ENCODE measurements around the gene MUSTN1. TPM values are rescaled to one million over a fixed set of nuclear protein-coding genes. Genes with fewer than 3 reads are reported as not detected.

Gene MUSTN1
- polyA plus RNA-seq, 1 donor (not counting 4 experiments of a cell fraction or from before 2014, with no cell fraction given): not detected

DNA sequence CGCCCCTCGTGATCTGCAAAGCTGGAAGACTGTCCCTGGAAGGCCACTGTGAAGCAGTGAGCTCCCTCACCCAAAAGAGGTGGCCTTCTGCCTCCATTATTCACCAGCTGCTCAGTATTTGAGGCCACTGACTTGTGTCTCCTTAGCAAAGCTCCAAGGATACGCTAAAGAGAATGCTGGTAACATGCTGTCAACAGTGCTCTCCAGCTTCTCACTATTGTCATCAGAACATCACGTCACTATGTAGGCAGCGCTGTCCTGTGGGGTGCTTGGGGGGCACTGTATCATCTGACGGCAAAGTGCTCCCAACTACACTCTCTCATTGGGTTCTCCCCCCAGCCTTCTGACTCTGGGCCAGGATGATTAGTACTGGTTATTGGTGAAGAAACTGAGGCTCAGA lies 18.6 kb downstream of the MUSTN1 start:
- no peak for DNase-seq (ENCODE audit: low read depth, low spot score)
- dilution Hi-C loops (cut with MboI; ENCODE audit: extremely low pct_ligation_motif_present, low sequenced_read_pairs): no loop called here
- Histone ChIP-seq H3K9me3 (ENCODE audit: control insufficient read depth, low read depth, low read length) (no peaks in the 10 kb centered on the region), H3K27me3 (ENCODE audit: control insufficient read depth, extremely low read depth, insufficient read depth, low read length) (no peaks in the 10 kb centered on the region), H3K4me1 (ENCODE audit: control insufficient read depth, extremely low read depth, insufficient read depth, low read length) (no peaks in the 10 kb centered on the region), H3K79me2 (ENCODE audit: control insufficient read depth, insufficient read depth, low read length) (no peaks in the 10 kb centered on the region), H3K9ac (ENCODE audit: control insufficient read depth, extremely low read depth, insufficient read depth, low read length) (no peak overlapping the region), H3K4me3 (ENCODE audit: control insufficient read depth in 2 of 3, extremely low read depth in 1 of 3, insufficient read depth in 2 of 3, low read depth in 1 of 3, low read length in 3 of 3) (no peak overlapping the region), H2AFZ (ENCODE audit: control insufficient read depth, low read length) (no peak overlapping the region), H3K9me1 (ENCODE audit: control insufficient read depth, extremely low read depth, insufficient read depth, low read length) (no peaks in the 10 kb centered on the region), H3K27ac (ENCODE audit: control insufficient read depth, insufficient read depth, low read length) (no peak overlapping the region), H4K20me1 (ENCODE audit: control insufficient read depth, extremely low read depth, insufficient read depth, low read length) (no peaks in the 10 kb centered on the region), H3K4me2 (ENCODE audit: control insufficient read depth, extremely low read depth, insufficient read depth, low read depth, low read length) (no peak overlapping the region), H3K36me3 (ENCODE audit: control insufficient read depth in 2 of 2, extremely low read depth in 1 of 2, insufficient read depth in 2 of 2, low read length in 2 of 2) (no peaks in the 10 kb centered on the region)
- no peak for FAIRE-seq
- TF ChIP-seq EZH2 (IDR thresholded peaks at IDR 0.05; ENCODE audit: low read length): no peak
- TF ChIP-seq, protein P1, sequence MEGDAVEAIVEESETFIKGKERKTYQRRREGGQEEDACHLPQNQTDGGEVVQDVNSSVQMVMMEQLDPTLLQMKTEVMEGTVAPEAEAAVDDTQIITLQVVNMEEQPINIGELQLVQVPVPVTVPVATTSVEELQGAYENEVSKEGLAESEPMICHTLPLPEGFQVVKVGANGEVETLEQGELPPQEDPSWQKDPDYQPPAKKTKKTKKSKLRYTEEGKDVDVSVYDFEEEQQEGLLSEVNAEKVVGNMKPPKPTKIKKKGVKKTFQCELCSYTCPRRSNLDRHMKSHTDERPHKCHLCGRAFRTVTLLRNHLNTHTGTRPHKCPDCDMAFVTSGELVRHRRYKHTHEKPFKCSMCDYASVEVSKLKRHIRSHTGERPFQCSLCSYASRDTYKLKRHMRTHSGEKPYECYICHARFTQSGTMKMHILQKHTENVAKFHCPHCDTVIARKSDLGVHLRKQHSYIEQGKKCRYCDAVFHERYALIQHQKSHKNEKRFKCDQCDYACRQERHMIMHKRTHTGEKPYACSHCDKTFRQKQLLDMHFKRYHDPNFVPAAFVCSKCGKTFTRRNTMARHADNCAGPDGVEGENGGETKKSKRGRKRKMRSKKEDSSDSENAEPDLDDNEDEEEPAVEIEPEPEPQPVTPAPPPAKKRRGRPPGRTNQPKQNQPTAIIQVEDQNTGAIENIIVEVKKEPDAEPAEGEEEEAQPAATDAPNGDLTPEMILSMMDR (optimal IDR thresholded peaks at IDR 0.05 in 1 of 3, IDR thresholded peaks at IDR 0.05 in 1 of 3, conservative IDR thresholded peaks at IDR 0.05 in 1 of 3; ENCODE audit: extremely low read depth in 1 of 3, insufficient read depth in 2 of 3, low read length in 3 of 3): no peak

DNA sequence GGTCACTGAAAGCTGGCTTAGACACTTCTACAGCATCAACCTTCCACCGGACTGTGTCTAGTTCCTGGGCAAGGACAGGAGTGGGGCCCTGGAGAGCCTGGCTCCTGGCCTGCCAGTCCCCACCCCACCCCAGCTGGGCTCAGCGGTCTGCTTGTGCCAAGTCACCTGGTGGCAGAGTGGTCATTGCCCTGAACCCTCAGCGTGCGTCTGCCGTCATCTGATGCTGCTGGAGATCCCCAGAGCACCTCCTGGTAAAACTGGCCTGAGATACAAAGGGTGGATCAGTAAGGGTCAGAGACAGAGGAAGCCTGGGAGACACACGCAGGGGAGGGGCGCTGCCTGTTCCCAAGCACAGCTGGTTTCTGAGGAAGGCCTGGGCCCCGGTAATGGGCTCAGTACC lies 21.0 kb downstream of the MUSTN1 start:
- no peaks in the 10 kb centered on the region for H4K20me1 ChIP-seq (ENCODE audit: control insufficient read depth, extremely low read depth, insufficient read depth, low read length)
- no peak overlapping the region for H3K4me2 ChIP-seq (ENCODE audit: control insufficient read depth, extremely low read depth, insufficient read depth, low read depth, low read length)
- FAIRE-seq: no peak
- dilution Hi-C loops (cut with MboI; ENCODE audit: extremely low pct_ligation_motif_present, low sequenced_read_pairs): no loop called here
- H3K4me3 ChIP-seq (ENCODE audit: control insufficient read depth in 2 of 3, extremely low read depth in 1 of 3, insufficient read depth in 2 of 3, low read depth in 1 of 3, low read length in 3 of 3): no peak overlapping the region
- DNase-seq (ENCODE audit: low read depth, low spot score): no peak
- no peaks in the 10 kb centered on the region for H3K27me3 ChIP-seq (ENCODE audit: control insufficient read depth, extremely low read depth, insufficient read depth, low read length)
- no peaks in the 10 kb centered on the region for H3K9me3 ChIP-seq (ENCODE audit: control insufficient read depth, low read depth, low read length)
- no peaks in the 10 kb centered on the region for H3K79me2 ChIP-seq (ENCODE audit: control insufficient read depth, insufficient read depth, low read length)
- H3K27ac ChIP-seq (ENCODE audit: control insufficient read depth, insufficient read depth, low read length): no peak overlapping the region
- H3K9me1 ChIP-seq (ENCODE audit: control insufficient read depth, extremely low read depth, insufficient read depth, low read length): no peaks in the 10 kb centered on the region
- TF ChIP-seq, protein P1 (optimal IDR thresholded peaks at IDR 0.05 in 1 of 3, IDR thresholded peaks at IDR 0.05 in 1 of 3, conservative IDR thresholded peaks at IDR 0.05 in 1 of 3; ENCODE audit: extremely low read depth in 1 of 3, insufficient read depth in 2 of 3, low read length in 3 of 3): no peak
- TF ChIP-seq EZH2 (IDR thresholded peaks at IDR 0.05; ENCODE audit: low read length): no peak
- H3K36me3 ChIP-seq (ENCODE audit: control insufficient read depth in 2 of 2, extremely low read depth in 1 of 2, insufficient read depth in 2 of 2, low read length in 2 of 2): no peaks in the 10 kb centered on the region
- no peaks in the 10 kb centered on the region for H3K4me1 ChIP-seq (ENCODE audit: control insufficient read depth, extremely low read depth, insufficient read depth, low read length)
- H3K9ac ChIP-seq (ENCODE audit: control insufficient read depth, extremely low read depth, insufficient read depth, low read length): no peak overlapping the region
- no peak overlapping the region for H2AFZ ChIP-seq (ENCODE audit: control insufficient read depth, low read length)

Data from keratinocyte (primary cell).